Glutamatergic neuron (in vitro differentiated cells): Measurements from ENCODE around the gene KRT38. TPM values are rescaled to one million over a fixed set of nuclear protein-coding genes. Genes with fewer than 3 reads are reported as not detected.

ENCODE experiments used
- DNase-seq: peaks from one replicate; pipeline ENCODE4 v3.0.0; 2022
- H3K27ac Mint-ChIP-seq: one replicate; pipeline ENCODE4 v1.8.0; 2020; ENCODE audit warnings: mild to moderate bottlenecking, mixed read lengths, inconsistent platforms; ENCODE audit not compliant: unreplicated experiment
- H3K27me3 Mint-ChIP-seq: one replicate; pipeline ENCODE4 v1.8.0; 2020; ENCODE audit warnings: mild to moderate bottlenecking, moderate library complexity, mixed read lengths, inconsistent platforms; ENCODE audit not compliant: unreplicated experiment
- H3K36me3 Mint-ChIP-seq: one replicate; pipeline ENCODE4 v1.8.0; 2020; ENCODE audit warnings: mild to moderate bottlenecking, mixed read lengths, inconsistent platforms; ENCODE audit not compliant: unreplicated experiment
- H3K4me1 Mint-ChIP-seq: one replicate; pipeline ENCODE4 v1.8.0; 2020; ENCODE audit warnings: mild to moderate bottlenecking, low read depth, mixed read lengths, inconsistent platforms; ENCODE audit not compliant: unreplicated experiment
- H3K4me3 Mint-ChIP-seq: one replicate; pipeline ENCODE4 v1.8.0; 2020; ENCODE audit warnings: mild to moderate bottlenecking, mixed read lengths, inconsistent platforms; ENCODE audit not compliant: unreplicated experiment
- H3K9me3 Mint-ChIP-seq: one replicate; pipeline ENCODE4 v1.8.0; 2020; ENCODE audit warnings: mild to moderate bottlenecking, moderate library complexity, mixed read lengths, inconsistent platforms; ENCODE audit not compliant: unreplicated experiment
- CTCF ChIP-seq: fragments of 200-600 bp; sonication (generic); IDR thresholded peaks from one replicate; pipeline ENCODE4 v1.5.0; 2021; ENCODE audit not compliant: partially characterized antibody, unreplicated experiment
- total RNA-seq: library from RNA; stranded (reverse); fragmentation: NEBNext Ultra II Directional; extraction: Animal tissue kit (Norgen Biotek cat#: 25700); gene quantifications from one replicate; pipeline ENCODE4 v1.2.1, GENCODE V29; 2021; ENCODE audit not compliant: unreplicated experiment

The KRT38 gene
- total RNA-seq, 1 donor from 2014 or later = not detected

DNA sequence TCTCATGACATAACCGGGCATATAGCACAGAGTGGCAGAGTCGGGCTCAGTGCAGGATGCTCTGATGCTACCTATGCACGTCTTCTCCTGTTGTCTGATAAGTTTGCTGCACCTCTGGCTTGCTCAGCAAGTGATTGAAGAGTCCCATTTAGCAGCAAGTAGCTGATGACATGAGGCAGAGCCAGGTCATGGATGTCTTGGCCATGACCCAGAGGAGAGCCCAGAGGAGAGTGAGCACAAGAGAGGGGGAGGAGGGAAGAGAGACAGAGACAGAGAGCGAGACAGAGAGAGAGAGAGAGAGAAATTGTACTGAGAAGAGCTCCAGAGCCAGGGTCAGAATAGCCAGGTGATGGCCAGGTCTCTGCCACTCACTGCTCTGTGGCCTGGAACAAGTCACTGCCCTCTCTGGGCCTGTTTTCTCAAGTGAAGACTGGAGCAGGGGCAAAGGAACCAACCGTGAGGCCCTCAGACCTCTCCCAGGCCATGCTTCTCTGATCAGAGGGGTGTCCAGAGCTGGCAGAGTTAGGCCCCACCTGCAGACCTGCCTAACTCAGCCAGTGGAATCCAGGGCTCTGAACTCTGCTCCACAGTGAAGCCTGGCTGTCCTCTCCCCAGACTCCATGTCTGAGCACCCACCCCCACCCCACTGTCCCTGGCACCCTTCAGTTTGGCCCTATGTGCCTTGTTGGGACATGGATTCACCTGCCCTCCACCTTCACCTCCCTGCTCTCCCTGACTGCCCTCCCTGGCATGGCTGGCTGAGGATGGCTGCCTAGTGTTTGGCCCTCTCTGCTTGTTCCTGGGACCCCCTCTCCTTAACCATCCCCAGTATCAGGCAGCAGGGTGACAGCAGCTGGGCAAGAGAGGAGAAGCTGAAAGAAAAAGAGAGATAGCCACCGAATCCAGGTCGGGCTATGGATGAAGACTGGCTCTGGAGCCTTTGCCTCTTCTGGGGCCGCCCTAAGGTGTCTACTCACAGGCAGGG lies 44.4 kb upstream of the KRT38 start:
- no peak for DNase-seq
- Mint-ChIP-seq H3K36me3 (no peaks in the 10 kb centered on the region), H3K27ac (no peak overlapping the region), H3K4me1 (no peaks in the 10 kb centered on the region), H3K27me3 (peaks cover 3% of the 10 kb centered on the region), H3K9me3 (no peaks in the 10 kb centered on the region), H3K4me3 (no peak overlapping the region)
- TF ChIP-seq CTCF = no peak

GRCh38 chr17:41483991-41484826 lies 43.4 kb upstream of the KRT38 start:
- Mint-ChIP-seq H3K9me3 (no peaks in the 10 kb centered on the region), H3K27ac (no peak overlapping the region), H3K27me3 (peaks cover 5% of the 10 kb centered on the region), H3K36me3 (no peaks in the 10 kb centered on the region), H3K4me3 (no peak overlapping the region), H3K4me1 (no peaks in the 10 kb centered on the region)
- no peak for TF ChIP-seq CTCF
- DNase-seq = no peak

GRCh38 chr17:41483531-41483930 lies 42.7 kb upstream of the KRT38 start:
- no peaks in the 10 kb centered on the region for H3K36me3 Mint-ChIP-seq
- TF ChIP-seq CTCF = no peak
- peaks cover 5% of the 10 kb centered on the region for H3K27me3 Mint-ChIP-seq
- H3K27ac Mint-ChIP-seq = no peak overlapping the region
- DNase-seq = no peak
- no peaks in the 10 kb centered on the region for H3K4me1 Mint-ChIP-seq
- no peaks in the 10 kb centered on the region for H3K9me3 Mint-ChIP-seq
- no peak overlapping the region for H3K4me3 Mint-ChIP-seq

- TF ChIP-seq CTCF = no peak
- Mint-ChIP-seq H3K4me3 (no peak within 1 kb of the TSS), H3K4me1 (no peaks in the 10 kb centered on the region), H3K27ac (no peak within 1 kb of the TSS), H3K9me3 (no peaks in the 10 kb centered on the region), H3K27me3 (peaks cover 2% of the 10 kb centered on the region), H3K36me3 (no peaks in the 10 kb centered on the region)
- no peak for DNase-seq
Observed at GRCh38 chr17:41481036-41481435, 40.3 kb upstream of the KRT38 start, which contains the start of gene KRT35. Gene KRT35, minus strand, starts transcription at chr17:41481151. Its CDS starts 54 bp downstream, at chr17:41481097.
